ENCODE measurements around the gene SCAMP1.

GRCh38 chr5:78353520-78353919 lies 6.9 kb upstream of the SCAMP1 start:
- TF ChIP-seq, protein P1, sequence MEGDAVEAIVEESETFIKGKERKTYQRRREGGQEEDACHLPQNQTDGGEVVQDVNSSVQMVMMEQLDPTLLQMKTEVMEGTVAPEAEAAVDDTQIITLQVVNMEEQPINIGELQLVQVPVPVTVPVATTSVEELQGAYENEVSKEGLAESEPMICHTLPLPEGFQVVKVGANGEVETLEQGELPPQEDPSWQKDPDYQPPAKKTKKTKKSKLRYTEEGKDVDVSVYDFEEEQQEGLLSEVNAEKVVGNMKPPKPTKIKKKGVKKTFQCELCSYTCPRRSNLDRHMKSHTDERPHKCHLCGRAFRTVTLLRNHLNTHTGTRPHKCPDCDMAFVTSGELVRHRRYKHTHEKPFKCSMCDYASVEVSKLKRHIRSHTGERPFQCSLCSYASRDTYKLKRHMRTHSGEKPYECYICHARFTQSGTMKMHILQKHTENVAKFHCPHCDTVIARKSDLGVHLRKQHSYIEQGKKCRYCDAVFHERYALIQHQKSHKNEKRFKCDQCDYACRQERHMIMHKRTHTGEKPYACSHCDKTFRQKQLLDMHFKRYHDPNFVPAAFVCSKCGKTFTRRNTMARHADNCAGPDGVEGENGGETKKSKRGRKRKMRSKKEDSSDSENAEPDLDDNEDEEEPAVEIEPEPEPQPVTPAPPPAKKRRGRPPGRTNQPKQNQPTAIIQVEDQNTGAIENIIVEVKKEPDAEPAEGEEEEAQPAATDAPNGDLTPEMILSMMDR (IDR thresholded peaks at IDR 0.05): no peak
- TF ChIP-seq POLR2A (IDR thresholded peaks at IDR 0.05): no peak
